Left ventricle myocardium inferior (tissue), 1 donor: ENCODE data around the gene C16orf90. TPM values are rescaled to one million over a fixed set of nuclear protein-coding genes. Genes with fewer than 3 reads are reported as not detected.

Experiments used
- DNase-seq: peaks from one replicate; pipeline ENCODE4 v3.0.0-alpha.2; 2020
- H3K27ac ChIP-seq: fragments of 200-600 bp; replicated peaks from 2 replicates; pipeline ENCODE4 v1.8.0; 2021
- H3K27me3 ChIP-seq: fragments of 200-600 bp; 2 replicates; pipeline ENCODE4 v1.8.0; 2021; ENCODE audit warnings: low read depth
- H3K36me3 ChIP-seq: fragments of 200-600 bp; 2 replicates; pipeline ENCODE4 v1.8.0; 2021
- H3K4me1 ChIP-seq: fragments of 200-600 bp; 2 replicates; pipeline ENCODE4 v1.8.0; 2021
- H3K4me3 ChIP-seq: fragments of 200-600 bp; 2 replicates; pipeline ENCODE4 v1.8.0; 2021; ENCODE audit warnings: mild to moderate bottlenecking, moderate library complexity
- H3K9me3 ChIP-seq: fragments of 200-600 bp; replicated peaks from 2 replicates; pipeline ENCODE4 v1.8.0; 2021
- CTCF ChIP-seq: fragments of 200-600 bp; IDR thresholded peaks from 2 replicates; pipeline ENCODE4 v1.8.0; 2021; ENCODE audit warnings: antibody characterized with exemption, mild to moderate bottlenecking, borderline replicate concordance
- intact Hi-C: fragments of 100-400 bp; cut with micrococcal nuclease; formaldehyde crosslinking; loops from one replicate; pipeline ENCODE4 v1.11.0; 2022
- total RNA-seq: library from RNA; stranded (reverse); fragmentation: NEBNext Ultra II Directional; extraction: Animal tissue kit (Norgen Biotek cat#: 25700); gene quantifications from one replicate; pipeline ENCODE4 v1.2.1, GENCODE V29; 2021
- donor health status: DM: no; HTN: yes; CAD: no; lungs with severe emphysema.

The C16orf90 gene
- total RNA-seq, 1 donor from 2014 or later = not detected

DNA sequence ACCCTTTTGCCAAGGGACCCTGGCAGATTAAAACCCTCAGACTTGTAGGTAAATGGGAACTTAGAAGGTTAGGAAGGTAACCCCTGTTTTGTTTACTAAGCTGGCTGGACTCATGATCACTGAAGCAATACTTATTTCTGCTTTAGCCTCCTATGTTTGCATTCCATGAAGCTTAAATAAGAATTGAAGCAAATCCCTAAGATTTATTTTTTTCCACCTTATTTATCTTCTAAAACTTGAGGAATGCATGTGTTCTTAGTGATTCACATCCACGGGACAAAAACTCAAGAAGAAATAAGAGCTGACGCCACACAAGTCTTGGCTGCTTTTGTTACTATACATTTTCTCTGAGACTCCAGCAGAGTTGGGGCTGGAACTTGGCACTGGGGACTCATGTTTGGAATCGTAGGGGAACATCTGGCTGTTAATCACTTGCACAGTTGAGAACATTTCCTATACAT is 41.0 kb upstream of the C16orf90 start:
- no peaks in the 10 kb centered on the region for H3K9me3 ChIP-seq
- no peak for DNase-seq
- intact Hi-C loops = no loop called here
- no peak overlapping the region for H3K4me3 ChIP-seq
- H3K4me1 ChIP-seq = peaks cover 19% of the 10 kb centered on the region
- H3K36me3 ChIP-seq = peaks cover 55% of the 10 kb centered on the region
- TF ChIP-seq CTCF = no peak
- H3K27ac ChIP-seq = peak overlapping the region; percentile 78
- H3K27me3 ChIP-seq = no peaks in the 10 kb centered on the region

- H3K27ac ChIP-seq = no peak overlapping the region
- H3K36me3 ChIP-seq = peaks cover 54% of the 10 kb centered on the region
- intact Hi-C loops = no loop called here
- no peaks in the 10 kb centered on the region for H3K9me3 ChIP-seq
- H3K4me1 ChIP-seq = peaks cover 15% of the 10 kb centered on the region
- H3K27me3 ChIP-seq = no peaks in the 10 kb centered on the region
- H3K4me3 ChIP-seq = no peak overlapping the region
- TF ChIP-seq CTCF = no peak
- DNase-seq = no peak
Measured at GRCh38 chr16:3534126-3534525, 38.8 kb upstream of the C16orf90 start.

DNA sequence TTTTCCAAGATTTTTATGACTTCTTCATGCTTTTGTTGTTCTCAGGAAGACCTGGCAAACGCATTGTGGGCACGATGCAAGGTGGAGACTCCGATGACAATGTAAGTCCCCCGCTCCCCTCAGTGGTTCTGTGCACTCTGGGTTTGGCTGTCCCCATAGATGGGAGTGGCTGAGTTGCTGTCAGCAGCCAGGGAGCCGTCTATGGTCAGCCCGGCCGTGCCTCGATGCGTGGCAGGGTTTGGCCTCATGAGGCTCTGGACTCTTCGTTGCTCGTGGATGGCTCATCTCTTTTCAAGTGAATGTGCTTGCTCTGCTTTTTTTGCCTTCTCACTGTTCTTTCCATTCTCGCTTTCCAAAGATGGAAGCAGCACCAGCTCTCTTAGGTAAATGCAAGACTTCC is 37.5 kb upstream of the C16orf90 start:
- intact Hi-C loops = no loop called here

DNA sequence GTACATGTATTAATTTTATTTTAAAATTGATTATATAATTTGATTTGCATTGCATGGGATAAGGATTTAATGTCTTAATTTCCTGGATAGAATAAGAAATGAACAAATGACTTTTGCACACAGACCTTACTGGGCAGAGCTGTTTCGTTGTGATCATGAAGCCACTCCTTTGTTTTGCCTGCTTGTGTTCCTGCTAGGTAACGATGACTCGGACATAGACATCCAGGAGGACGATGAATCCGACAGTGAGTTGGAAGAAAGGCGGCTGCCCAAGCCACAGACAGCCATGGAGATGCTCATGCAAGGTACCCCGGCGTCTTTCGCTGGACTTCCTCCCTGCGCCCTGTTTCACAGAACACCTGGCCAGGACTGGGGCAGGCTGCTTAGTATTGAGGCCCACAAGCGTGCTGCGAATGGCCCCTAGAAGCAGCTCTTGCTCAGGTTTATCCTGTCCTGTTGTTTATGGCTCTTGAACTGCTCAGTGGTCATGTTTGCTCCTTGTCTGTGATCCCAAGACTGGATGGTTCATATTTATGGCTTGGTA is 35.2 kb upstream of the C16orf90 start:
- Histone ChIP-seq H3K27me3 (no peaks in the 10 kb centered on the region), H3K4me1 (peaks cover 4% of the 10 kb centered on the region), H3K4me3 (no peak overlapping the region), H3K9me3 (no peaks in the 10 kb centered on the region), H3K36me3 (peaks cover 69% of the 10 kb centered on the region), H3K27ac (no peak overlapping the region)
- DNase-seq = no peak
- intact Hi-C loops = no loop called here
- no peak for TF ChIP-seq CTCF

More for the DNA sequence above, 37.5 kb upstream of the C16orf90 start:
- Histone ChIP-seq H3K4me3 (no peak overlapping the region), H3K27me3 (no peaks in the 10 kb centered on the region), H3K4me1 (peaks cover 14% of the 10 kb centered on the region), H3K36me3 (peaks cover 65% of the 10 kb centered on the region), H3K27ac (no peak overlapping the region), H3K9me3 (no peaks in the 10 kb centered on the region)
- no peak for DNase-seq
- TF ChIP-seq CTCF = no peak

- no peaks in the 10 kb centered on the region for H3K9me3 ChIP-seq
- no peak for TF ChIP-seq CTCF
- H3K4me3 ChIP-seq = no peak overlapping the region
- no peak for DNase-seq
- H3K27ac ChIP-seq = no peak overlapping the region
- H3K4me1 ChIP-seq = peaks cover 4% of the 10 kb centered on the region
- H3K36me3 ChIP-seq = peaks cover 81% of the 10 kb centered on the region
- intact Hi-C loops = no loop called here
- no peaks in the 10 kb centered on the region for H3K27me3 ChIP-seq
Measured at GRCh38 chr16:3529175-3529574, 33.9 kb upstream of the C16orf90 start.
